MV-4-11 (cell line): ENCODE results near the gene POLR2M.
A peak's percentile ranks its signal among the peaks of the same experiment; 100 is the strongest.

Experiments used
- DNase-seq: peaks from one replicate; lab custom pipeline; 2025; lab: John Stamatoyannopoulos, UW

POLR2M gene

DNA sequence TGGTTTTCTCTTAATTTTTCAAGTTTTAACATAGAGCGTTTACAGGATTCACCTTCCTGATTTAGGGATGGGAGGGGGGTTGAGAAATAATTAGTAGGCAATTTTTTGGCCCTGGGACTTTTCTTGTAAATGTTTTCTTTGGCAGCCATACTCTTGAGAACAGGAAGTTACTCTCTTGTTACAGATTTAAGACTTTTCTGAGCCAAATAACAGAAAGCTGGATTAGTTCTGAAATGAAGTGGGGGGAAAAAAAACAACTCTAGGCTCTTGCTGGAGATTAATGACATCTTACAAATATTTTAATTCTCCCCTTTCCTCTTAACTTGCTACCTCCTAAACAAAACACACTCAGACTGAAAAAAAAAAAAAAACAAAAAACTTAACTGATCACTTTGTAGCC lies 13.8 kb upstream of the POLR2M start:
- no peak for DNase-seq

DNA sequence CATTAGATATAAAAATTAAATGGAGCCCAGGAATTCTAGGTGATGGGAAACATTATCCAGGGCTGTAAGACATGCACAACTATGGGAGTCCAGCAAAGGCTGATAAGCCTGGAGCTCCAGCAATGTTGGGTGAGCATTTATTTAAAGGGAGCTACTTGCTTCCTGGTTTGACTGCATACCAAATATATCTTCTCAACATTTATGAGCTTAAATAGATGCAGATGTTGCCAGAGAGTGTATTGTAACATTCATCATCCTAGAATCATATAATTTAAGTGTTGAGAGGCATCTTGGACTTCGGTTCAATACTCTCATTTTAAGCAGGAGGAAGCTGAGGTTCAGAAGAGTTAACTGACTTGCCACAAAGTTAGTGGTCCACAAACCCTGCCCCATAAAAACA lies 12.2 kb upstream of the POLR2M start:
- DNase-seq, result no peak

DNA sequence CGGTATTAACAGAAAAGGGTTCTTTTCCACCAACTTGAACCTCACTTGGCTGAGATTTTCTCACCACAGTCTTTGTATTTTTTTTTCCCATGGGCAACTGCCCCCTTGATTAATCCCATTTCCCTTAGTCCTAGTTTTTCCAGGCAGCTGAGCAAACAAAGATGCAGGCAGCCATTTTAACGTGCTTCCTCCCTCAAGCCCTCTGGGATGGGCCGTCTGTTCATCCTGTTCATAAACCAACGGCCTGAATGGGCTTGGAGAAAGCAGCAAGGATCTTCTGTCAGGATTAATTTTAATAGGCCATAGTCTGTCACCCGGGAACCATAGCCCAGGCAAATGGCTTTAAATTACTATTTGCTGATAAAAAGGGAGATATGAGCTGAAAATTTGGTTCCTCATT lies 10.4 kb upstream of the POLR2M start:
- DNase-seq, result no peak

DNA sequence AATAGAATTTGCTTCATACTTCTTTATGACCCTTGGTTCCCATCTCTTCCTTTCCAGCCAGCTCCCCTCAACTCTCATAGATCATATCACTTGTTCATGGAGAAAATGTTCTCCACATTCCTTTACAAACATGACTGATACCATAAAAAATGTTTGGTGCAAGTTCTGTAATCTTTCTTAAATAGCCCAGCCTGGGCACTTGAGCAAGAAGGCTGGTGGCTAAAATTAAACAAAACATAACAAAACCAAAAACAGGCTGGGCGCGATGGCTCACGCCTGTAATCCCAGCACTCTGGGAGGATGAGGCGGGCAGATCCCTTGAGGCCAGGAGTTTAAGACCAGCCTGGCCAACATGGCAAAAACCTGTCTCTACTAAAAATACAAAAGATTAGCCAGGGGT lies 8.9 kb upstream of the POLR2M start:
- DNase-seq, result no peak

DNA sequence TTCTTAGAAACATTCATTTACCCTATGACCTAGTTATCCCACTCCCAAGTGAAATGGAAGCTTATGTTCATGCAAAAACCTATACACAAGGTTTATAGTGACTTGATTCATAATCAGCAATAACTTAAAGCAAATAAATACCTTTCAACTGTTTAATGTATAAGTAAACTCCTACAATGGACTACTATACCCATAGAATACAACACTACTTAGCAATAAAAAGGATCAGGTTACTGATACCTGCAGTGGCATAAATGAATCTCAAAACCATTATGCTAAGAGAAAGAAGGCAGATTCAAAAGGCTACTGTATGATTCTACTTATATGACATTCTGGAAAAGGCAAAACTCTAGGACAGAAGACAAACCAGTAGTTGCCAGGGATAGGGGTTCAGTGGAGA lies 8.3 kb upstream of the POLR2M start:
- no peak for DNase-seq

DNA sequence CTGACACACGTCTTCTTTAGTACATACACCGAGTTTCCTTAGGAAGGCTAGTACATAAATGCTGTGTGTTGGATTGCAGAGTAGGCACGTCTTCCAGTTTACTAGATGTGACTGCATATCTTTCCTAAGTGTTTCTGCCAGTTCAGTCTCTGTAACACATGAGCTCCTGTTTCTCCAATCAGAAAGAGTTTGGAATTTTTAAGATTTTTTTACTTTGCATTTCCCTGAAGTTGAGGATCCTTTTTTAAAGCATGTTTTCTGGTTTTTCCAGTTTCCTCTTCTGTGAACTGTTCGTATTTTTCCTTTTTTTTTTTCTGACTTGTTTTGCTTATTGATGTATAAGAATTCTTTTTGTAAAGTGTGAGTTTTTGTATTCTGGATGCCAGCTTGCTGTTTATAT lies 7.5 kb upstream of the POLR2M start:
- no peak for DNase-seq

DNA sequence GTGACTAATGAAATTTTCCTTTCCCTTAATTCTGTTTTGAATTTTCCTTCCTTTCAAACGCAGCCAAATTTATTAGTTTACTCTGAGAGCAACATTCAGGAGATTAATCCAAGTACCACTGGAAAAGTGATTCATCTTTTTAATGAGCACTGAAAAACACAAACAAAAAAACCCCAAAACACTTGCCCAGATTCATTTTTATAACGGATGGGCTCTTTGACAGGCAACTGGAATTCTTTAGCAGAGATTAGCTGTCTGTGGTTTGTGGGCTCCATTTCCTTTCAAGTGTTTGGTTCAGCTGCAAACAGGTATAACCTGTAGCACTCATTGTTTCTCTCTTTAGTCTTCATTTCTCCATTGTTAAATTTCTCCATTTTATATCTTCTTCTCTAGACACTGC lies 3.1 kb upstream of the POLR2M start:
- DNase-seq, result no peak

DNA sequence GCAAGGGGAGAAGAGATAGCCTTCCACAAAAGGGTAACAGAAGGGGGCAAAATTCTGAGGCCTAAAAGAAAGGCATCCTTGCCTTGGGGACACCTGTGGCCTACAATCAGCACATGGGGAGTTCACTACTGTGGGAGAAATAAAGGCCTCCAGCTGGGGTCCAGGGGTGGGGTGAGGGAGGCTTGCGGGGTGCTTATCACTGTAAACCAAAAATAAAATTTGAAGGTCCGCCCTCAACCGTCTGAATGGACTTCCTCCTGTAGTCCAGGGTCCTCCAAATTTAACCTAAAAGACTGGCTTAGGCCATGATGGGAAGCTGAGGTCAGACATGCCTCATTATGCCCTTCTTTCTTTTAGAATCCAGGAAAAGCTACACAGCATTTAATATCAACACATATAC lies 2.1 kb upstream of the POLR2M start:
- no peak for DNase-seq

DNA sequence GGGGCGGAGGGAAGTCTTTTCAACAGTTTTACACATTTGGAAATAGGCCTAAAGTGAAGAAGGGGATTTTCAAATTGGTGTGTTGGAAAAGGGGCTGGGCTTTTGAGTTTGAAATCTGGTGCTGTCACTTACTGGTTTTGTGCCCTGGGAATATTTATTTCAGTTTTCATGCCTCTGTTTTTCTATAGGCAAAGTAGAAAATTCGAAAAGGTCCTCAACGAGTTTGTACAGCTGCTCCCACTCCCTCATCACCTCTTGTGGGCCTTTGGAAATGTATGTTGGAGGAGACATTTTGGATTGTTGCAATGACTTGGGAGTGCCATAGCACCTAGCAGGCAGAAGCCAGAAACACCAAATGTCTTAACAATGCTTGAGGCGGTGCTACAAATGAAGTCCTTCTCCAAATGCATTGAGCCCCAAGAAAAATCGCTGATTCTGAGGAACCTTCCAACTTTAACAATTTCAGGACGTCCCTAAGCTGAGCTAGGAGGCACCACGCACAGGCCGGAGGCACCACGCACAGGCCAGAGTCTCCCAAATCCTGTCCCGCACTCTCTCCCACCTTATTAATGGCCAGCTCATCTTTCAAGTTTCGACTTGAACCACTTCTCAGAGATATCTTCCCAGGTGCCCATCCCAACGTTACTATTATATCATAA lies 639 bp upstream of the POLR2M start:
- no peak for DNase-seq

DNA sequence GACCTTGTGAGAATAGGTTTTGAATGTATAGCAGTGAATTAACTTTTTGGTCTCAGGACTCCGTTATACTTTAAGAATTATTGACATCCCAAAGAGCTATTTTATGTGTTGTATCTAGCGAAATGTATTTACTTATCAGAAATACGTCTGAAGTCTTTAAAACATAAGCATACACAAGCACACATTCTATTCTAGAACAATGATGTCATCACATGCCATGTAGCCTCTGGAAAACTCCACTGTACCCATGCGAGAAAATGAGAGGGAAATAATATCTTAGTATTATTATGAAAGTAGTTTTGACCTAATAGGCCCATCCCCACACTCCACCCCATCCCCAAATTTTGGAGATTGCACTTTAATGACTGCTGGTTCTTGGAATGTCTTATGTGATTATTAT lies 1.5 kb downstream of the POLR2M start:
- no peak for DNase-seq

DNA sequence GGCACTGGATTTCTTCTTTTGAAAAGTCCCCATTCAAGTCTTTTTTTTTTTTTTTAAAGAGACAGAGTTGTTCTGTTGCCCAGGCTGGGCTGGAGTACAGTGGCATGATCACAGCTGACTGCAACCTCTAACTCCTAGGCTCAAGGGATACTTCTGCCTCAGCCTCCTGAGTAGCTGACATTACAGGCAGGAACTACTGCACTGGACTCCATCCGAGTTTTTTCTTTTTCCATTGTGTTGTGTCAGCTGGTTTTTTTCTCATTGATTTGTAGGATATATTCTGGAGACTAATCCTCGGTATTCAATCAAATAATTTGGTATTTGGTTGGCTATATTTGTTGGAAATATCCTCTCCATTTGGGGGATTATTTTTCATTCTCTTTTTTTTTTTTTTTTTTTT lies 11.8 kb downstream of the POLR2M start:
- DNase-seq, result no peak

DNA sequence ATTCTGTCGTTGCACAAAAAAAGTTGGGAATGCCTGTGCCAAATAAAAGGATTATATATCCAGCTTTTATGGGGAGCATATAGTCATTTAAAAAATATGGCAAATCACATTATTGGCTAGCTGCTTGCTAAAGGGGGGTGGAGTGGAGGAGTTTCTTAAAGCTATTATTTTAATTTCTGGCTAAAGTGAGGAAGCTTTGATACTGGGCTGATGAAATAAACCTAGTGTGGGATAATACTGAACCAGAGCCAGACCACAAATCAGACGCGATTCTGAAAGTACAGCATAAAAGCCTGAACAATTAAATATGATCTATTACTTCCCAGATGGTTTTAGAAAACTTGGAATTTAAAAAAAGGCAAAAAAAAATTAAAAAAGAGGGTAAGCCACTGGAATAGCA lies 14.4 kb downstream of the POLR2M start:
- DNase-seq, result no peak

DNA sequence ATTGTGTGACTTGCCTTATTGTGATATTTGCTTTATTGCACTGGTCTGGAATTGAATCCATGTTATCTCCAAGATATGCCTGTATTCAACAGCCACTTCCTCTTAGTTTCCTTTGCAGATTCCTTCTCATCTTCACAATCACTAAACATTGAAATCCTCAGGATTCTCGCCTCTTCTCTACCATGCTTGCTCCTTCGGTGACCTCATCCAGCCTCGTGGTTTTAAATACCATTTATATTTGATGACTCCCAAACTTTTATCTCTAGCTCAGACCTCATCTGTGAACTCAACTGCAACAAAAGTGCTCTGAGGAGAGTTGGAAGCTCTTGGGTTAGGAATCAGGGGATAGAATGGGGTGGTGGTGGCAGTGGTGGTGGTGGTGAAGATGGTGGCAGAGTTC lies 19.9 kb downstream of the POLR2M start:
- no peak for DNase-seq

DNA sequence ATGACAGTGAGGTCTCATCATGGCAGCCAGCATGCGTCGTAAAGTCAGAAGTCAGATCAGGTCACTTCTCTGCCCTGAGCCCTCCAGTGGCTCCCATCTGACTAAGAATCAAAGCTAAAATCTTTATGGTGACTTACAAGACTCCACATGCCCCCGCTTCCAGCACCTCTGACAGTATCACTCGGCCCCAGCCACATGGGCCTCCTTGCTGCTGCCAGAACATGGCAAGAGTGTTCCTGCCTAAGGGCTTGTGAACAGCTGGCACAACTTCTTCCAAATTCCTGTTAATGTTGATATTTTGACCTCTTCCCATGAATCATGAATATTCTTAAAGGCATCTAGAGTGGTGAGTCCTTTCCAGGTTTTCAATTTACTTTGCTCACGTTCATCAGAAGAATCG lies 20.5 kb downstream of the POLR2M start:
- DNase-seq, result no peak

DNA sequence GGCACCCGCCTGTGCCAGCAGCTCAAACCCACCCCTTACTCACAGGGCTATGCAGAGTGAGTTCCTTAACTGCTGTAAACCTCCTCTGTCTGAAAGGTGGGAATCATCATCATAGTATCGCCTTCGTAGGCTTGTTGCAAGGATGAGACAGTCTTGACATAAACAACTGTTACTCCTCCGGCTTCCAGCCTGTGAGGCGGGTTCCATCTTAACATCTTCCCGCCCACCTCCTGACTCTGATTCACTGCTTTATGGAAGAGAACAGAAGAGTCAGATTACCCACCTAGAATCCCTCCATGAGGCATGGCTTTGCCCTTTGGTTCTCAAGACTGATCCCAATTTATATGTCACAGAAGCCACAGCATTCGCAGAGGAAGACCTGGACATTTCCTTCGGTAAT lies 21.9 kb downstream of the POLR2M start:
- DNase-seq, result no peak

DNA sequence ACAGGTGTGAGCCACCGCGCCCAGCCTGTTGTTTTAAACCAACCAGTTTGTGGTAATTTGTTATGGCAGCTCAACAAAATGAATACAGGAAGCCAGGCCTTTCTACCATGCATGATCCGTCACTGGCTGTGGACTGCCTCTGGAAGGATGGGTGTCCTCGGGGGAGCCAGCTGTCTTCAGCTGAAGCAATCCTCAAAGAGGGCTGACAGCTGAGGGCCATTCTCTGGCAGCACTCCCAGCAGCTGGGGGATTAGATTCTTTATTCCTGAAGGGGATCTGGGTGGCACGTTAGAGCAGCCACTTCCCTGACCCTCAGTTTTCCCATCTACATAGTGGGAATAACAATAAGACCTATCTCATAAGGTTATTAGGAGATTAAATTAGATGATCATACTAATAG lies 24.4 kb downstream of the POLR2M start:
- no peak for DNase-seq

DNA sequence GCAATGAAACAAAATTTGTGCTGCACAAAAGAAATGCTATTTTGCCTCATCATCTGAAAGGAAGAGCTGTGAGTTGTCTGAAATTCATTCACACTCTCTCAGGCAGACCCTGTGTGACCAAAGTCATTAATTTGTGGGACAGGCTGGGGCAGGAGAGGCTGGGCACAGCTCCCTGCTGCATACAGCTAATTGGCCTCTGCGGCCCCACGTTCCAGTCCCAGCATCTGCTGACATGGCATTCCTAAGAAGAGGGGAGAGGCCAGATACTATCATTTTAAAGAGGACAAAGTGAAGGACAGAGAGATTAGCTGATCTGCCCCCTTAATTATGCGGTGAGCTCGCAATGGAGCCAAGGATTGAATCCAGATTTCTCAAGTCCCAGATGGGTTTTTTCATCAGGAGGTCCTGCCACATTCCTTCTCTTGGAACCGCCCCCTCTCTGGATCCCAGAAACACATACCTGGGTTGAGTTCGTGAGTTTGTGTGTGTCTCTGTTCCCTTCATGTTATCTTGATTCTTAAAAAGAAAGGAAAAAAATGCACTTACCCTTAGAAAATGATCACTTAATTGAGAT lies 25.1 kb downstream of the POLR2M start:
- no peak for DNase-seq

DNA sequence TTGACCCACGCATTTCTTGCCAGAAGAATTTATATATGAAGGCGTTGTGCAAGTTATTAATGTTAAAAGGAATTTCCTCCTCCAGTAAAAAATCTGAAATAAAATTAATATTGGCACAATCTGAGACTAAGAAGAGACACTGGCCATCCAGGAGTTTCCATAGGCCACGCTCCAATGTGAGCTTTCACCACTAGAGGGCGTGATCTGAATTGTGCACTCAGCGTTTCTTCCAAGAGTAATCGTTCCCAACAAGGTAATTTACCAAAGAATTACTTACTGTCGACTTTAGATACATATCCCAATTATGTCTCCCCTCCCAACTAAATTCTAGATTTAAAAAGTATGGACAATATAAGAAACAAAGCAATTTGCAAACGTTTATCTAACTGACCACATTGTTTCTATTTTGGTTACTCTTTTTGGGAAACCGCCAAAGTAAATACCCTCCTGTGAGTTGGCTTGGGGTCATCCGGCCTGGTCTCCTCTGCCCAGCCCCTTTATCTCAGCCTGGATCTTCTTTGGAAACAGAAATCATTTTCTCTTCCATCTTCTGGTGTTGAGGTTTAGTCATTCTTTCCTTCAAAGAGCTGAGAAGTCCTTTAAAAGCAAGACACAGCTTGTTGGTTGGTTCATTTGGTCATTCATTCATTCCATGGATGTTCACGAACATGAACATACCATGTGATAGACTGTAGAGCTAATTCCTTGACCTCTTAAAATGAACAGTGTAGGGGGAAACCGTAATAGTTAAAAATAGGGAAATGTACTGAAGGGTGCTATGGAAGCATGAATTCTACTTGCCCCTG lies 26.2 kb downstream of the POLR2M start:
- DNase-seq, result peak; percentile 12

DNA sequence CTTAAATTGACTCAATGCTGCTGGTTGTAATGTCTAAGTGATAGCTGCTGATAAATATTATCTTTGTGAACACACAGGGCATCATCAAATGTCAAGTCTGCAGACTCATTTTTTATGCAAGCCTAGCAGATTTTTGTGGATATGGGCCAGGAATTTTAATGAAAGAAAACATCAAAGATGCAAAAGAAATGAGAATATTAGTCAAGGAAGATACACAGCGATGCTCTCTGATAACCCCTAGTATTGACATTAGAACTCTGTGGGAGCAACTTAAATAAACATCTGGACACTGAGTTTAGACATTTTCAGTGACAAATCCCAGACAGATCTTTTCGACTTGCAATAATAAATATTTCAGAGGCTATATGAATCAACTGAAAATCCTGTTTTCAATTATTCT lies 28.3 kb downstream of the POLR2M start:
- DNase-seq, result no peak

DNA sequence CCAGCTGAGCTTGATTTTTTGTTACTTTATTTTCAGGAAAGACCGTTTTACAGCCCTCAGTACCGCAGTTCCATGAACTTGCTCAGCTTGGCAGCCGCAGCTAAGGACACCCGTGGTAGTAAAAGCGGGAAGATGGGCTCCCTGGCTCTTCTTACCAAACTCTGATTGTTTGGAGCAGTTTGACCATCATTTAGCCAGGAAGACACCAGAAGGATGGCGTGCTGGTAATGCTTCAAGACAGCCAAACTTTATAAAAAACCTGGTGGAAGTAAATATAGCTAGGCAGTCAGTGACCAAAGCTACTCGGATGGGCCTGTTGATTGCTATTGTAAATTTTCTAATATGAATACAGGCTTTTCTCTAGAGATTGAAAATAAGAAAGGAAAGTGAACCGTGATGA lies 28.9 kb downstream of the POLR2M start:
- no peak for DNase-seq

DNA sequence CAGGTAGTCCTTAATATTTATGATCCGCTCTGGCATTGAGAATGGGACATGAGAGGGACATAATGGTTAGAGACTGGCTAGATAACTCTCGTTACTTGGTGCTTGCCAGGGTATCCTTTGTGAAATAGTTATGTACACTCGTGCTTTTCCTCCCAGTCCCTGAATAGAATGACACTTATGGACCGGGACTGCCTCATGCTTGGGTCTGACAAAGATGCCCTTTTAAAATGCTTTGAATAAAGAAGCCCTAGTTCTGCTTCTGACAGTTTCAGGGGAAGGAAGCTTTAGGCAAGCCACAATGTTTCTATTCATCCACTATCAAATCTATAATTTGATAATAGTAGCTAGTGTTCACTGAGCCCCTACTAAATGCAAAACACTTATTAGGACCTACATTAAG lies 29.4 kb downstream of the POLR2M start:
- DNase-seq, result no peak

DNA sequence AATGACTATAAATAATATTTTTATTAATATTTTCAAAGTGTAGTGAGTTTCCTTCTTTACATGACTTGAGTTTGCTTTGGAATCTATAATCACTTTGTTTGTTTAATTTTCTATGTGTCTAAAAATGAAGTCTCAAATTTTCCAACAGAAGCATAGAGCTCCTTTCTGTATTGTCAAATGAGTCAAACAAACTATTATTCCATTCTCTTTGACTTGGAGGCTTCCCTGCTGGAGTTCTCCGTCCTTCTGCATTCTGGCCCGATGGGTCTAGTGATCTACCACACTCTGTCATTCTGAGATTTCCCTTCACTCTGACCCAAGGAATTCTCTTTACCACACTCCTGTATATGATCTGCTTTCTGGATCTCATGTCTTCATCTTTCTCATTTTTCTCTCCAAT lies 30.1 kb downstream of the POLR2M start:
- DNase-seq, result no peak

DNA sequence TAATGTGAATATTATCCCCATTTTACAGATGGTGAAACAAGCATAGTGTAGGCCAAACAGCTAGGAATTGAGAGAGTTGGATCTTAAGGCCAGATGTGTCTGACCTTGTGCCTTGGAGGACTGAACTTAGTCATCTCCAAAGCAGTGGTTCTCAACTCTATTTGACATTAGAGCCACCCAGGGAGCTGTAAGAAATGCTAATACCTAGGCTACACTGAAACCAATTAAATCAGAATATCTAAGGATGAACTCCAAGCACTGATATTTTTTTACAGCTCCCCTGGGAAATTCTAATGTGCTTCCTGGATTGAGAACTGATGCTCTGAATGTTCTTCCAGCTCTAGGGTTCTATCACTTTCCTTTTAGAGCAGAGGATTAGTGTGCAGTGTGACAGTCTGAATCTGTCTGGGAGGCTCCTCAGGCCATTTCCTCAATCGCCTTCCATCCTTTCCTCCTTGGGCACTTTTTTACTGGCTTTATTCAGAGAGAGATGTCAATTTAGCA lies 32.3 kb downstream of the POLR2M start:
- no peak for DNase-seq
